GM21390 (cell line): Measurements from ENCODE around the gene MME.
A peak's percentile ranks its signal among the peaks of the same experiment; 100 is the strongest.
"Not testable (repeated sequence)": the region's sequence is repeated elsewhere in the genome, so short reads cannot be mapped to it uniquely, and the experiment has no call there.

Source experiments
- ATAC-seq: cut with Tn5 transposase; IDR thresholded peaks from one replicate; pipeline ENCODE4 v1.9.1; 2021; ENCODE audit not compliant: unreplicated experiment

The MME gene

DNA sequence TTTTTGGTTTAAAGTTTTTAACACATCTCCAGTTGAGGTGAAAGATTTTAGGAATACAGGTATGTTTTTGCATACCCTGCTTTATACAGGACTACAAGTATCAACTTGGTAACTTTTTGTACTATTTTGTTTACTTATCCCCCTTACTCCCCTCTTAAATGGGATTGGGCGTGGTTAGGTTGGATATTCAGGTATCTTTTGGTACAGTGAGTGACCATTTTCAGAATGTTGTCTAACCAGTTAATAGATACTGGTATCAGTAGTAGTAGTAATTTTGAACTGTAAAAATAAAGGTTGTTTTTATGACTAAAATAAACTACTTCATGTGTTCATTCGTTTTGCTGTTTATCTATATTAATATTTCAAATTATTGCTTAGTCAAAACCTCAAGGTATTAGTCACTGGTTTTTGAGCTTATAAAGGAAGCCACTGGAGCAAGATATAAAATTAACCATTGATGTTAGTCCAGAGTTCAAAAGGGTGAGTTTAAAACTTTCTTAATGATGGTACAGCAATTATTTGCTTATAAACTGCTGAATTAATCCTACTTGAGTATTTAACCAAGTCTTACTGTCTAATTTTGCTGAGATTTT, 3.3 kb downstream of the MME start:
- no peak for ATAC-seq

DNA sequence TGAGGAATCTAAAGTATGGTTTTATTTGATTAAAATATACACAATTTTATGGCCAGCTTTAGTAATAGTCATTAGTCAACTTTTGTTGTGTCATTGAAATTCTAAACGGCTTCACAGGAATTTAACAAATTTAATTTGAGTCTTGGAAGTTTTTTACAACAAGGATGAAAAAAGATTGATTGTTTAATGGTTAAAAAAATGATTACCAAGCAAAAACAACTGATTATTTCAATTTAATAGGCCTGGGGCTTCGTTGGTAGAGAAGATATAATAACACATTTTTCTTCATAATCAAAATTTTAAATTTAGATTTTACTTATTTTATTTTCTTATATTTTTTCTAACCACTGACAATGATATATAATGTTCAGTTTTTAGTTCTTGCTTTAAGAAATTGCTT, 4.4 kb downstream of the MME start:
- no peak for ATAC-seq

DNA sequence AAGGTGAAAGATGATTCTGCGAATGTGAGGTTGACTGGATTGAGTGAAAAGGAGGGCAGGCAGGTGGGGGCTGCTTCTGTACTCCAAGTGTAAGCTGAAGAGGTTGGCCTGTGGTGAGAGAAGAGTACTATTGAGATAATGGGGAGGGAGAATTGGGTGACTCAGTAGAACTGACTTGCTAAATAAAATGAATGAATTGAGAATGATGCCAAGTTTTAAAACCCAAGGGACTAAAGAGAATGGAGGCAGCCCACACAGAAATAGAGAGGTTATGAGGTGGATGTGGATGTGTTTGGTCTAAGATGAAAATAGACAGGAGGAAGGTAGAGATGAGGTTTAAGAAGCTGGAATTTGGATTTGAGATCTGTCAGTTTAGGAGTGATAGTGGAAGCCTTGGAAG, 5.9 kb downstream of the MME start:
- no peak for ATAC-seq

DNA sequence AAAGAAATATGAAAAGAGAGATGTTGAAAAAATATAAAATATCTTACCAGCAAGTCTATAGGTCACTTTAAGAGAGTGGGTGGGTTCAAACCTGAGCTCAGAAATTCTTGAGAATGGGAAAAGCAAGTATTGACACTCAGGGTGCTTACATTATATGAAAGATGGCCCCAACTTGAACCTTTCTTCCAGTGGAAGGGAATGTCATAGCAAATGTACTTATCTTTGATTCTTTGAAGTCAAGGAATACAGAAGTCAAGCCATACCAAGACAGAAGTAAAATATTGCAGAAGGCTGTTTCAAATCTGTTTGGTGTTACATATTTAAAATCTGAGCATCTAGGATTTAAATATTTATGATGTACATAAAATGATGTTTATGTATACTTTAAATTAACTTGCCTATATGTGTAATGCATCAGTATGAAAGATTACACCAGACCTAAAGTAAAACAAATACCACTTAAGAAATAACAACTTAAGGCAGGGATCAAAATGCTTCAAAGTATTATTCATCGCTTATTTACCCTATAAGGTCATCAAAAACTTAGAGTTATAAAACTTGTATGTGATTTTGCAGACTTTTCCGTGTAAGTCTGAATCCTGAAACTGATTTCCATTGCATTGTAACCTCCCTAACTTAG, 8.7 kb downstream of the MME start:
- ATAC-seq, result no peak

DNA sequence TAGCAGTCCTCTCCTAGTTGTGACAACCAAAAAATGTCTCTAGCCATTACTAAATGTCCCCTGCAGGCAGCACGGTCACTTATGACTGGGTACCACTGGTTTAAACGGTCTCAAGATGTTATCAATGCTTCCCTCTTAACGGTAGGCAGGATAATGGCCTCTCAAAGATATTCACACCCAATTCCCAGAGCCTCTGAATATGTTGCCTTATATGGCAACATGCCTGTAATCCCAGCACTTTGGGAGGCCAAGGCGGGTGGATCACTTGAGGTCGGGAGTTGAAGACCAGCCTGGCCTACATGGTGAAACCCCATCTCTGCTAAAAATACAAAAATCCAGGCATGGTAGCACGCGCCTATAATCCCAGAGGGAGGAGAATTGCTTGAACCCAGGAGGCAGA, 9.4 kb downstream of the MME start:
- ATAC-seq, result no peak

DNA sequence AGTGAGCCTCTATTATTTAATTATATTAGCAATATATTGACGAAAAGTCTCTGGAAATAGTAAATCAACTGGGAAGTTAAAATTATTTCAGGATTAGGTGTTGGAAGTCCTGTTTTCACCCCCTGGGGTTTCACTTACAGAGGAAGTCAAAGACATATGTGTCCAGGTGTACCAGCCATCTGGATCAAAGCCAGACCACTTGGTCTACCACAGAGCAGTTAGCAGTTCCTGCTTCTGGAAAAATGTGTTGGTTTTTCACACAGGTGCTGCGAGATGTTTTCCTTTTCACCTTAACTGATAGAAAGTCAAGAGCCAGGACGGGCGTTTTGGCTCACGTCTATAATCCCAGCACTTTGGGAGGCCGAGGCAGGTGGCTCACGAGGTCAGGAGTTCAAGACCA, 13.1 kb downstream of the MME start:
- ATAC-seq, result no peak

DNA sequence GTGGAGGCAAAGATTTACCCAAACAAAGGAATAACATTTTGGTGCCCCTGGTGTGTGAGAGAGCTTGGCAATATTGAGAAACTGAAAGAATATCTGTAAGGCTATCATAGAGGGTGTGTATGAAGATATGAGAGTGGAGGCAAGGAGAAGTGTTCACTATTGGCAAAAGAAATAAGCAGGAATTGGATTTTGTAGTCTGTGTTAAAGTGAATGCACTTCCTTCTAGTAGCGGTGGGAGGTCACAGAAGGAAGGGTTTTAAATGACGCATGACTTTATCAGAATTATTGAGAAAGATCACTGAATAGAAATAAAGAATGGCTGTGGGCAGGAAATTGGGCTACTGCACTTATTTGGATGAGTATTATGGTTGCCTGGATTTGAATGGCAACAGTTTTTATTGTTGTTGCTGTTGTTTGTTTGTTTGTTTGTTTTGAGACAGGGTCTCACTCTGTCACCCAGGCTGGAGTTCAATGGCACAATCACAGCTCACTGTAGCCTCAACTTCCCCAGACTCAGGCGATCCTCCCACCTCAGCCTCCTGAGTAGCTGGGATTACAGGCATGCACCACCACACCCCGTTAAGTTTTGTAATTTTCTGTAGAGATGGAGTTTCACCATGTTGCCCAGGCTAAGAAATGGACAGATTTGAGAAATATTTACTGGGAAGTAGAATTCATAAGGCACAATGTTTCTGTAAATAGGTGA, 16.3 kb downstream of the MME start:
- ATAC-seq, result no peak

DNA sequence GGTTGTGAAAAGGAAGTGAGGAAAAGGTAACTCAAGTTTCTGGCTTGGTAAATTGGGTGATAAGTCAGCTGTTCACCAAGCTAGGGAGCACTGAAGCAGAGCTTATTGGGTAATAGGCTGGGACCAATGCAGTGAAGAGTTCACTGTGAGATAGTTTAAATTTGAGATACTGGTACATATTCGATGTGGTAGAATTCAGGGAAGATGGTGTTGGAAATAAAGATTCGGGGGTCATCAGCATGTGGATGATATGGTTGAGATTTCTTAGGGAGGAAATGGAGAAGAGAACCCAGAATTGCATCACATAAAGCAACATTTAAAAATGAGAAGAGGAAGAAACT, 16.9 kb downstream of the MME start:
- ATAC-seq, result no peak

DNA sequence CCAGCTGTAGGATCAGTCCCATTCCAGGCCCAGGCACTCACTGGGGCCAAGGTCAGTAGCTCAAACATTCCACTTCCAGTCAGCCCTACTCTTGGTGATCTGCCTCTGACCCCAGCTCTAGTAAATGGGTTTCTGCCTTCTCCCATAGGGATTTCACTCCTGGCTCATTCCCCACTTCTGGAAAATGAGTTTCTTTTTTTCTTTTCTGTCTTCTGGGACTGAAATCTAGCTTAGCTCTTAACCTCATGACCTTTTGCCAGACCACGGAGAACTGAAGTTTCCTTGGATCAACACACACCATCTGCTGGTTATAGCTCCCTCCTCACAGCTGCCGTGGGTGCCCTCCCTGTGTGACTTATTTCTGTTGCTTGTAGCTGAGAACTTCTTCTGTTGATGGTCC, 21.3 kb downstream of the MME start:
- ATAC-seq, result no peak

DNA sequence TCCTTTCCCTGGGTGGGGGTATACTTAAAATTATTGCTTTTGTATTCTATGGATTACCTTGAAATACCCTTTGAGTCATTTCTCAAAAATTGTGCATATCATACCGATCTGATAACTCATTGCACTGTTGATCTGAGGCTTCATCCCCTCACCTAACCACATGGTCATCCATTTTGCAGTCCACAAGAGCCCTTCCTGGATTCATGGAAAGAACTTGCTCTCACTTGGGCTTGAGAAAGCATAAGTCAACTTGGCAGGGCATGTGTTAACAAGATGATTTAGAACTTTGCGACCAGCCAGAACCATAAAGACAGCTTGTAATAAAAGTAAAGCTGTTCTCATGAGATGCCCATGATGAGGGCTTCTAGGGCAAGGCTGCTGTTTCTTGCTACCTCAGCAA, 22.2 kb downstream of the MME start:
- ATAC-seq, result no peak

DNA sequence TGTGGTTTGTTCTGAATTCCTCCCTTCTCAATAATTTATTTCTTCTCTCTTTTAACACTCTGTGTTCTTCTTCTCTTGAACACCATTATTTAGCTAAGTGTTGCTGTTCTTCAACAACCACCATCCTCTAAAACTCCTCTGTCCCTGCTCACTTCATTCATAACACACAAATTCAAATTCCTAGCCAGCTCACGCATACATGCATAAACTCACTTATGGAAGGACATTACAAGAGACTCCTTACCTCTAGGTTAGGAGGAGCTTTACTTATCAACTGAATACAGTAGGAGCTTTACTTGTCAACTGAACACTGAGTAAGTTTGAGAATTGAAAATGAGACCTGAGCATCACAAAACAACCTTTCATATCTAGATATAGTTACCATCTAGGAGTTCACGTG, 23.6 kb downstream of the MME start:
- no peak for ATAC-seq

DNA sequence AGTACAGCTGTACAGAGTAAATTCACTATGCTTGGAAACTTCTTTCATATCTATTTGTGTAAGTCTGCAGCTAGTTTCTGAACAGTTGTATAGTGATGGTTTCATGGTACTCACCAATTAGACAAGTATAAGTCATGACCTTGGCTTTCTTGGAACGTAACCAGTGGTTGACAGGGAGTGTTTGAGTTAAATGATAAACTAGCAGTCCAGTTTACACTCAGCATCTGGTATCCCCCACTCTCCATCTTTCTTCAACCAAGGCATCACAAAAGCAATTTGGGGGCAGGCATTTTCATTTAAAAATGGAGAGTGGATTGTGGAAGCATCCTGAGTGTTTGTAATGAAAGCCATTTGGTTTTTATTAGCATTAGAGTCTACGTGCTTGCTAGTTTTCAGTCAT, 26.0 kb downstream of the MME start:
- no peak for ATAC-seq

DNA sequence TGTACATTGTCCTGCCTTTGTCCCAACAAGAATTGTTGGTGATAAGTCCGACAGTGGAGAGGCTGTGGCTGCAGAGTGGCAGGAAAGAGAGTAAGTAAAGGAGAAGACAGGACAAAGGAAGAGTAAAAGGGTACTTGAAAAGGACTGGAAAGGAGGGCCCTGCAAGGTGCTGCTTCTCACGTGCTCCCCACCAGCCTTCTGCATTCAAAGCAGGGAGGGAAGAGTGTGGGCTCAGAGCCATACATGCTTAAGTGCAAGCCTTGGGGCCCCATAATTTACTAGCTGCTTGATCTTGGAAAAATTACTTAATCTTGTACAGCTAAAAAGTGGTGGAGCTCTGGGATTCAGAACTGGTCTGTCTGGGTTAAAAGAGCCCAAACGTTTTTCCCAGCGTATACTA, 29.9 kb downstream of the MME start:
- ATAC-seq, result no peak

DNA sequence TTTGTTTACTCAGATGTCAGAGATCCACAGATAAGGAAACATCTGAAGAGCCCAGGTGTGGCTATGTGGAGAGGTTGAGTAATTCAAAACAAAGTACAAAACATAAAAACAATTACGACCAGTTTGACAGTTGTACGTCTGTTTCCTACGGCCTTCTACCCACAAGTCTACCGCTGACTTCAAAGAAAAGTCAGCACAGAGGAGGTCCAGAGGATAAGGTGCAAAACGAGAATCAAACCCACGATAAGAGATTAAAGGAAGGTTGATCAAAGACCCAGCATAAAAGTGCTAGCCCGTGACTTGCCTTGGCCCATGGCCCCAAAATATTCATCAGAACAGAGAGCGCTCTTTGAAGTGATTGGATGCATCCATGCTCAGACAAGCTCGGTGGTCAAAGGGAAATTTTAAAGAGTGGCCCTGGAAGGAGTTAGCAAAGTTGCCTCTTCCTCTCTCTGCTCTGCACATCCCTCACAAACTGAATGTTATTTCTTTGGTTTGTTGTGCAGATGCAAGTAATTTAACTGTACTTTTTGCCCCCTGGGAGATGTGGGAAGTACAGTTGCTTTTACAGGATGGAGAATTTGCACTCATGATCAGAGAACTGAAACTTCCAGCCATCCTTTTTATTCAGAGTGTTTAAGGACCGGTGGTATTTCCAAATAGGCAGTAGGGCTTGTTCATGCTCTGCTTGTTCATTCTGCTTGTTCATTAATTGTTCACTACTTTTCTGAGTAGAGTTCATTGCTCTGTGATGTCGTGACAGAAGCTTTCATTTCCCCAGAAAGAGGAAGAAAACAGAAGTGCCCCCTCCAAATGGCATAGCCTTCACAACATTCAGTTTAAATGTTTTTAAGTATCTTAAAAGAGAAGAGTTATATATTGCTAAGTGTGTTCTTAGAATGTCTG, 31.1 kb downstream of the MME start:
- ATAC-seq, result no peak

DNA sequence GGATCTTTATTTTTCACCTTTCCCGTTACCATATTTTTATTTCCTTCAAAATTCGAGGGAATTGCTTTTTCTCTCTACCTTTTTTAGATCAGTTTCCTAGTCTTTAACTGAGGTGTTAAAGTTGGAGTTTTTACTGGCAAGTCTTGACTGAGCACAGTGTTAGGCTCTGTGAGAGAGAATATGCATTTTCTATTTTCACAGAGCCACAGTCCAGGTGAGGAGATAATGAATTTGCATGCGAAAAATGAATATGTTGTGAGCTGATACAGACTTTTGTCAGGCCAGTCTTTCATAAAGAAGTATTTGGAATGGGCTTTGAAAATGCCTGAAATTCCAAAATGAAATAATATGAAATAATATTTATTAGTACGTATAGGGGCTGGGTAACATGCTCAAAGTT, 31.9 kb downstream of the MME start:
- no peak for ATAC-seq

DNA sequence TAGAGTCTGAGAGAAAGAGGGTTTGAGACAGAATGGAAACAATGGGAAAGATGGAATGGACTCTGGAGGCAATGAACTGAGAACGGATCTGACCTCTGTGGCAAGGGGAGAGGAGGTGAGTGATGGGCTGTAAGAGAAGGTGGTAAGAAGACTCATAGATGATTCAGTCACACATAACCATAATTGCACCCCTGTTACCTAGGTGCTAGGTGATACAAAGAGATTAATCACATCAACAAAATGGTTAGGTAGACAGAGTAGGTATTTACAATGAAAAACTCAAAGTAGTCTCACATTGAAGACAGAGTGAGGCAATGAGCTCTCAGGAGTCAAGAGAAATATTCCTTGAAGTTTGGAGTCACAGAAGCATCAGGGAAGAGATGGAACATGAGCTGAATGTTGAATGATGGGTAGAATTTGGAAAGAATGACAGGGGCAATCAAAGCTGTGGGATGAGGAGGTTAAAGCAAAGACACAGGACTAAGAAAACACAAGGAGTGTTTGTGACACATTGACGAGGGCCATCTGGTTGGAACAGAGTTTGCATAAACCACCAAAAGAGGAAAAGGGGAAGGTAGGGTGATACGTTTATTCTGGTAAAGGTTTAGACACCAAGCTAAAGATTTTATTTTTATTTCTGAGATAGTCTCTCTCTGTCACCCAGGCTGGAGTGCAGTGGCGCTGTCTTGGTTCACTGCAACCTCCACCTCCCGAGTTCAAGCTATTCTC, 32.7 kb downstream of the MME start:
- no peak for ATAC-seq

DNA sequence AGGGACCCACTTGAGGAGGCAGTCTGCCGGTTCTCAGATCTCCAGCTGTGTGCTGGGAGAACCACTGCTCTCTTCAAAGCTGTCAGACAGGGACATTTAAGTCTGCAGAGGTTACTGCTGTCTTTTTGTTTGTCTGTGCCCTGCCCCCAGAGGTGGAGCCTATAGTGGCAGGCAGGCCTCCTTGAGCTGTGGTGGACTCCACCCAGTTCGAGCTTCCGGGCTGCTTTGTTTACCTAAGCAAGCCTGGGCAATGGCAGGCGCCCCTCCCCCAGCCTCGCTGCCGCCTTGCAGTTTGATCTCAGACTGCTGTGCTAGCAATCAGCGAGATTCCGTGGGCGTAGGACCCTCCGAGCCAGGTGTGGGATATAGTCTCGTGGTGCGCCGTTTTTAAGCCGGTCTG, 44.6 kb downstream of the MME start:
- ATAC-seq, result not testable (repeated sequence)

DNA sequence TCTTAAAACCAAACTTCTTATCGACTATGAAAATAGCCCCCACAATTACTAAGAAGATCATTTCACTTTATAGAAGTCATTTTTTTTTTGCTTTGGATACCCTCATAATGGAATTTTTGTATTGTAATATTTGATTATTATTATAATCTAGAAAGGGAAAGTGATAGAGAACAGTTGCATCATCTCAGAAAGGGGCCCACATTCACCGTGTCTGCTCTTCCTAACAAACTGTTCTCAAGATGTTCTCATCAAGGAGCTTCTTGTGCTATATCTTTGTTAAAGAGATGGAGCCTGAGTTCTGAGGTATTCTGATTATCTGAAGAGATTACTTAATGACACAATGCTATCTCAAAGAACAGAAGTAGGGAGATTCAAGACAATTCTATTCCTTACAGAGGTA, 49.3 kb downstream of the MME start:
- no peak for ATAC-seq

DNA sequence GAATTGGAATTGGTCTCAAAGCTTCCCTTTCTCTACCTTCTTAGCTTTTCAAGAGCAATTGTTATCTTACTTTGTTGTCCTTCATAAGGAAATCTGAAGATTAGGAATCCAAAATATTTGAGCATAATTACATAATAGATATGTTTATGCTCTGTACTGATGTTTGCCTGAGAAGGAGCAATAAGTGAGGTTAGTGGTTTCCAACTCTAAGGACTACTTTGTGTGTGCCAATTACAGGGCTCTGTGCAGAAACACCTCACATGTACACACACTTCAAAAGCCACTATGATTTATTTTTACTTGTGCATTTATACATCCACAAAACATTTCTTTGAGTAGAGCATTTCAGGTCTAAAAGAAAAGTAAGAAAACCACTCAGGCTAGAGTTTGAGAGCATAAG, 49.9 kb downstream of the MME start:
- no peak for ATAC-seq

DNA sequence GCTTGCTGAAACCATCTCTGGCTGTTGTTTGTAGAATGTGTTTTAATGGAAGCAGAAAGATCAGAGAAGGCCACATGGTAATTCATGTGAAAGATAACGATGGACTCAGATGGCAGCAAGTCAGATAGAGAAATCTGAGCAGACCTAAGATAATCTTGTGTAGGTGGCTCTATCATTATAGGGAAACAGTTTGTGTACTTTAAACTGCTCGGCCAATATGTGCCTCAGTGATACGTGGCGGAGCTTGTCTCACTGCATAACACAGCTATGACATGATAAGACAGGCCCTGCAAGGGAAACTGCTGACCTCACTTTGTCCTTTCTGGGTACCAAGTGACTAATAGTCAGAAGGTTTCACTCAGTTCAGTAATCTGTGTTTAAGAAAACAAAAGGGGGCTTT, 51.0 kb downstream of the MME start:
- ATAC-seq, result peak; percentile 73

DNA sequence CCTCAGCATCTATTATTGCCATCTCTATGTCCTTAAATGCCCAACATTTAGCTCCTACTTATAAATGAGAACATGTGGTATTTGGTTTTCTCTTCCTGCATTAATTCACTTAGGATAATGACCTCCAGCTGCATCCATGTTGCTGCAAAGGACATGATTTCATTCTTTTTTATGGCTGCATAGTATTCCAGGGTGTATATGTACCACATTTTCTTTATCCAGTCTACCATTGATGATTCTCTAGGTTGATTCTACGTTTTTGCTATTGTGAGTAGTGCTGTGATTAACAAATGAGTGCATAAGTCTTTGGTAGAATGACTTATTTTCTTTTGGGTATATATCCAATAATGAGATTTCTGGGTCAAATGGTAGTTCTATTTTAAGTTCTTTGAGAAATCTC, 54.2 kb downstream of the MME start:
- not testable (repeated sequence) for ATAC-seq
